Stimulated activated CD8-positive, alpha-beta memory T cell treated with anti-CD3 and anti-CD28 coated beads, Interleukin-12 subunit alpha, Interleukin-12 subunit beta, amount 100 ng/mL, for 24 hours (primary cell): Measurements from ENCODE around the gene GP2.

Source experiments
- DNase-seq: peaks from one replicate; pipeline ENCODE4 v3.0.0-alpha.2; 2020; ENCODE audit errors: extremely low read depth

GP2 gene

DNA sequence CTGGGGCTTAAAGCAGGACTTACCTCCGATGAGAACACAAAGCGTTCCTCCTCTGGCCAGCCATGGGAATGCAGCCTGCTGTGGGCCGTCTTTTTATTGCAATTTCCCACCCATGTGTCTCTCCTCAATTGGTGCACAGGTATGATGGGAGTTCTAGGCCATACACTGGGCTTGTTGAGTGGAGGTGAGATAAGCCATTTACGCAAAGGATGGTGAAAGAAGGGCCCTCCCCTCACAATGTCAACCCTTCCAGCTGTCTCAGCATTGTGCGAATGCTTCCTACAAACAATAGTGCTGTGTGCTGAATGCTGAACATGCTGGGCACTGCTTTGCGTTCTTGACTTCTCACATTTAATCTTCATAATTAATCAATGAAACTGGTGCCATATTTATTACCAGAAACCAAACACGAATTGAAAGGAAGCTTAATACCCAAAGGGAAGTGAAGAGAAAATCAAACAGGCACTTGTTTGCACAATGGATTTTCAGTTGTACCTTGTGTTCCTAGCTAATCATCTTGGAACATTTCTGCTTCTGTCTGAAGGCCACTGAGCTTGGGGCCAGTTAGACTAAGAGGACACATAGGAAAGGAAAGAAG is at the start of gene GP2:
Gene GP2, minus strand, starts transcription at position 70 of the 598 bp plus-strand sequence. CDS start 1,082 bp downstream, outside the sequence.
- DNase-seq = no peak

DNA sequence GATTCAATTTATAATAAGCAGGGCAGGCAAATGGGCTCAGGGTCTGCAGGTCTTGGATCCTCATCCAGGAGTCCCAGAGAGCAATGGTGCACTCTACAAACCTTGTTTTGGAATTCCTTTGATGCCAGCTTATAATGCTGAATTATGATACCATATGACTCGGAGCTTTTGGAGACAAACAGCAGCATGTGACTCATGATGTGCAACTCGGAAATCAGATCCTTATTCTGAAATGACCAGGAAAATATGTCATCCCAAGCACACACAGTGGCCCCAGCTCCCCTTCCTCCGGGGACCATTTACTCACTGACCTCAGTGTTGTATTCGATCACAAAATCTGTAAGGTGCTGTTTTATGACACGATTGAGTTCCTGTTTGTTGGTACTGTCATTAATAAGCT is 45.4 kb upstream of the GP2 start:
- no peak for DNase-seq

DNA sequence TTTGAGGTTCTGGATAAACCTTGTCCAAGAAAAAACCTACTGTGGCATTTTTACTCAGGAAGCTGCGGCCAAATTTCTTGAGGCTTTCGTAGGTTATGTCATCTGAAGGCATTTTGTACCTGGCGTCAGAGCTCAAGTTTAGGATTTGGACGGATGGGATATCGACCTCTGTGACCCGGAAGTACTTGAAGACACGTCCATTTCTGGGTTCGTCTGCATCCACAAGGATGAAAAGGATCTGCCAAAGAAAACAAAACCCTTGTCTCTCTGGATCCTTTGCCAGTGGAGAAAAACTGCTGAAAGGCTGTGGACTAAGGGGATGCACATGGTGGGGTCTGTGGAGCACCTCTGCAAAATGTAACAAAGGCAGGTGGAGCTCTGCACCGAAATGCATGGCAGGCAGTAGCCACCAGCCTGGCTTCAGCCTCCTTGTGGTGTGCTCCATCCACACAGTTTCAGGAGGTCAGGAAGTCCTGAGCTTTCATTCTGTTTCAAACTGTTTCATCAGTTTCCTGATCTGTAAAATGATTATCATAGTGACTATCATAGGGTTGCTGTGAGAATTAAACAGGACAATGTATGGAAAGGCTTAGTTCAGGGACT is 42.2 kb upstream of the GP2 start:
- DNase-seq = no peak

DNA sequence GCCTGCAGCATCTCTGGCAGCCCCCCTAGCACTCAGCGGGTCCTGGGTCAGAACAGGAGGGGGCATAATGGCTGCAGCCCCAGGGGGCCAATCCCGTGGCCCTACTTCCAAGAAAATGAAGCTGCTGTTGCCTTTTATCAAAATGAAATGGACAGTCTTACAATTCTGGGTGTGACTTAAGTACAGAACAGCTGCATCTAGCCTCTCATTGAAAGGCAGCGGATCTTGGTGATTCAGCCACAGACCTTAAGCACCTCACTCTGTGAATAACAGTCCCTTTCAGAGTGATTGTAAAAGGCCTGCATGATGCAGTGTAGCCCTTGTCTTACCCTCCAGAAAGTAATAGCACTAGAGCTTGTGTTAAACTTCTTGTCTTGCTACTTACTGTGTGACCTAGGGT is 36.7 kb upstream of the GP2 start:
- no peak for DNase-seq

DNA sequence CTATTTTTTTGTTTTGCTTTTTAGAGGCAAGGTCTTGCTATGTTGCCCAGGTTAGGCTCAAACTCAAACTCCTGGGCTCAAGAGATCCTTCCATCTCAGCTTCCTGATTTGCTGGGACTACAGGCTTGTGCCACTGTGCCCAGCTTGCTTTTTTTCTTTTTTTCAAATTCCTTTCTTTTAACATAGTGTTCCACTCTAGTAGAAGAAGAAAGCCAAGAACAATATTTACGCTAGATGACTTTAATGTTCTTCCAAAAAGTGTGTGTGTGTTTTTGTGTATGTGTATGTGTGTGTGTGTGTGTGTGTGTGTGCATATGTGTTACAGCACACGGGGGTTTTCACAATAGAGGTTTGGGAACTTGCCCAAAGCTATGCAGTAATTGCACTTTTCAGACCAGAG is 35.9 kb upstream of the GP2 start:
- DNase-seq = no peak

DNA sequence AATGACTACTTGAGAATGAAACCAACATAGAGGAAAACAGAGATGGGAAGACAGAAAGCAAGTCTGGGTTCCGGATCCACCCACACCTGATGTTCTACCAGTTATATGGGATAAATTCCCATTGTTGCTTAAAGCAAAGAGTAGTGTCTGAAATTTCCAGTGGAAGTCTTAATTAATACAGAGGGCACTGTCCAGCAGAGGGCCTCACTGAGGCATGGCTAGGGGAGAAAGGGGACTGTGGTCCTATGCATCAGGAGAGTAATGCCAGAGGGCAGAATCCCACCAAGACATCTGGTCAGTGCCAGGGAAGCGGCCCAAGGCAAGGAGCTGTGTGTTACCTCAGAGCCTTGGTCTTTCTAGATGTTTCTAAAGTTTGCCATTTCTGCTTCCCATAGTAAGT is 32.7 kb upstream of the GP2 start:
- no peak for DNase-seq

DNA sequence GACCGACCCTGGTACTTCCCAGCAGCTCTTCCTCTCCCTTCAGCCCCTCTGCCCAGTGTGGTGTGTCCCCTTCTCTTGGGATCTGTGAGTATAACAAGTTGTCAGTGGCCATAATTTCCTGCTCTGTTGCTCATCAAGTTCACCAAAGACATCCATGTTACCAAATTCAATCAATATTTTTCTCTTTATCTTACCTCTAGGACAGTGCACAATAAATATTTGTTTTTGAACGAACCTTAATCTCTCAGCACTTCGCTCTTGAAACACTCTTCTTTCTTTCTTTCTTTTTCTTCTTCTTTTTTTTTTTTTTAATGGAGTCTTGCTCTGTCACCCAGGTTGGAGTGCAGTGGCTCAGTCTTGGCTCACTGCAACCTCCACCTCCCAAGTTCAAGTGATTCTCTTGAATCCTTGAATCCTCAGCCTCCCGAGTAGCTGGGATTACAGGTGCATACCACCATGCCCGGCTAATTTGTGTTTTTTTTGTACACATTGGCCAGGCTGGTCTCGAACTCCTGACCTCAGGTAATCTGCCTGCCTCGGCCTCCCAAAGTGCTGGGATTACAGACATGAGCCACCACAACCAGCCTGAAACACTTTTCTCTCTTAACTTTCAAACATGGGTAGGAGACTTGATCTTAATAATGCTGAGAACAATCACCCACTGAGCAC is 27.9 kb upstream of the GP2 start:
- no peak for DNase-seq

DNA sequence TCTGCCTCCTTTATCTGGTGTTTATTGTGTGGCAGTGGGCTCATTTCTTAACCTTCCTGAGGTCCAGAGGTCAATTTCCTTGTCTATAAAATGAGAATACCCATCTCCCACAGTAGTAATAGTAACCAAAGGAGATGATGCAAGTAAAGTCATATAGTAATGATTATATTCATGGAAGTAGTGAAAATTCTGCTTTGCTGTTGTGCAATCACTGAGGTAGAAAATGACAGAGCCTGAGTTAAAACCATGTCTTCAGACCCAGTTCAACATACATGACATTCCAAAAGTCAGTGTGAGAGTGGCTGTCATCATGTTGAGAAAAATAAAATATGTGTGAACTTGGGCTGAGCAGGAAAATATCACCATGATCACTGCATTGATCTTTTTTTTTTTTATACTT is 26.1 kb upstream of the GP2 start:
- DNase-seq = no peak

DNA sequence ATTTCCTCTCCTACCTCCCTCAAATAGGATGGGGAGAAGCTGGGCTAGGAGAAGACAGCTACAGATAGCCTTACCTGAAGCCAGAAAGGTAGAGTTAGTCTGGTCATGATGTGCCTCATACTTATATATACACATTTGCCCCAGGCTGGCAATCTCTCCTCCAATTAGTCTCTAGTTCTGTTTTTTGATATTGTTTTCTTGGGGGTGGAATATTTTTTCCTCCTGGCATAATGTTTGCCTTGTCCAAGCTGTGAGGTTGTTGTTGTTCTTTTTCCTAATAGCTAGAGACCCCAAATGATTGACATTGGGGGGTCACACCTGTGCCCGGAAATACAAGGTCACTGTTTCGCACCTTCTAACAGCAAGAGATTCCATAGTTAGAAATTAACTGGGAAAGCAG is 25.3 kb upstream of the GP2 start, which contains the start of gene UMOD:
Gene UMOD, minus strand, starts transcription at position 101 of the 400 bp plus-strand sequence. CDS start 1,978 bp downstream, outside the sequence.
- DNase-seq = no peak

DNA sequence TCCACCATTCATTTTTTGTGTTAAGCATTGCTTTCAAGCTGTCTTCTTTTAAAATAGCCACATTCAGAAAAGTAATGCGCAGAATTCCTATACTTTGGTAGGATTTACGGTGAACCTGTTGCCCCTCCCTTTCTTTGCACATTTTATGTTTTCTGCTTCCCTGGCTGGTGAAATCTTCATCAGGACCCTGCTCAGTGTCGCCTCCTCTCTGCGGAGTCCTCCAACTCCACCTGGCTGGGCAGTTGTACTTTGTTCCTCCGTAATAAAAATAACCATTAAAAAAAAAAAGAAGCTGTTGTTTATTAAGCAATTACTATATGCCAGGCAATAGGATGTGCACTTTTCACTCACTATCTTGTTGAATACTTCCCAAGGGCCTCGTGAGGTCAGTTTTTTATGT is 22.3 kb upstream of the GP2 start:
- no peak for DNase-seq

DNA sequence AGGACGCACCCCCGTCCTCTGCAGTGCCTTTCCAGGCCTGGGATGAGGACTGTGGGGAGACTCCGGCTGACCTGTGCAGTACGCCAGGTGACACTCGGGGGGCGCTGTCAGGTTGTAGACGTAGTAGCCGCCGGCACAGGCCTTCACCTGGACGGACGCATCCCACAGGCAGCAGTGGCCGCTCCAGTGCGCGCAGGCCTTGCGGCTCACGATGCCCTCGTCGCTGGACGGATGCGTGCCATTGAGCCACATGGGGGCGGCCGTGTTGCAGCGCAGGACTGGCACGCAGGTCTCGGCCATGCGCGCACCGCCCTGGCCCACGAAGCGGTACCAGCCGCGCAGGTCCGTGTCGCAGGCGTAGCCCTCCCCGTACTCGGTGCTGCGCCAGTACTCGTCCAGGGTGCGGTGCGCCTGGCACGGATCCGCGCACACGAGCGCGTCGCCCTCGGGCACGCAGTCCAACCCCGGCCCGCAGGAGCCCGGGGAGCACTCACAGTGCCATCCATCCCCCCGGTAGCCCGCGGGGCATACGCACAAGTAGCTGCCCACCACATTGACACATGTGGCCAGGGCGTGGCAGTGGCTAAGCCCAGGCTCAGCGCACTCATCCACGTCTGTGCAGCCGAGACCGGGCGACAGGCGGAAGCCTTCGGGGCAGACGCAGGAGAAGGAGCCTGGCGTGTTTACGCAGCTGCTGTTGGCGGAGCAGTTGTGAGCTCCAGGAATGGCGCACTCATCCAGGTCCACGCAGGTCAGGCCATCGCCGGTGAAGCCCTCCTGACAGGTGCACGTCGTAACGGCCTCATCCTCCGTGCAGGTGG is 21.3 kb upstream of the GP2 start:
- DNase-seq = no peak

DNA sequence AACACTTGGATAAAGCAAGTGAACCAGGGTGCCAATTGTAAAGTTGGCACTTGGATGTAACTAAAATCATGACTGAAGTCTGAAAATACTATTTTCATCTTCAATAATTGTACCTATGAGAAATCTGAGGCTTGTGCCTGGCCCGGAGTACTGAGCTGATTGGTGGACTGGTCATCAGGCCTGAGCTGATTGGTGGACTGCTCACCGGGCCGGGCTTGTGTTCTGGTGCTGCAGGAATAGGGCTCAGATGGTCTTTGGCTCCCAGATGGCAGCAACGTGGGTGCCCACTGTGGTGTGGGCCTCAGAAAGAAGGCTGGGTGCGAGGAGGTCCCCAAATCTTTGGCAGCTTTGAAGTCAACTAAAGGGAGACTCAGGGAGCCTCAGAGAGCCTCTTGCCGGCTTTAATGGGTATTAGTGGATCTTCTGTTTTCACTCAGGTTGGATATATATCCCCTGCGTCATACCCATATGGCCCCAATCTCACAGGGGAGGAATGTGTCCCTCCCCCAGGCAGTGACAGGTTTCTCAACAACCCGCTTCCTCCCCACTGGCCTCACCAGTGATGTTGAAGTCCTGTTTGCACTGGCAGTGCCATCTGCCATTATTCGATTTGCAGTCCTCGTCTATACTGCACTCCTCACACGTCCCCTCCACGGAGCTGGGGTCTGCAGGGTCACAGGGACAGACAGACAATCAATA is 20.5 kb upstream of the GP2 start:
- DNase-seq = no peak

DNA sequence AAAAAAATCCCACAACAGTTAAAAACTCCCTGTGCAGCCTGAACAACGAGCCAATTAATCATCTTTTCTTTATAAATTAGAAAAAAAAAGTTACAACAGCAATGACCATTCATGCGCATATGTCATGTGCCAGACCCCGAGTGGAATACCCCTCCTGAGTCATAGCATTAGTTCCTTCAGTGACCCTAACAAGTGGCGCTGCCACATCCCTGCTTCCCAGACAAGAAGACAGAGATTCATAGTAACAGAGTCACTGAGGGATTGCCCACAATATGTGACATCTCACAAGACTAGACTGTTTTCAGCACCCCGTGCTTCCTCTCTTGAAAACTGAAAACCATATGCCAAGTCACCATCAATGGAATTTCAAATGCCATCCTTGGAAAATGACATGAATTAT is 17.3 kb upstream of the GP2 start:
- DNase-seq = no peak

DNA sequence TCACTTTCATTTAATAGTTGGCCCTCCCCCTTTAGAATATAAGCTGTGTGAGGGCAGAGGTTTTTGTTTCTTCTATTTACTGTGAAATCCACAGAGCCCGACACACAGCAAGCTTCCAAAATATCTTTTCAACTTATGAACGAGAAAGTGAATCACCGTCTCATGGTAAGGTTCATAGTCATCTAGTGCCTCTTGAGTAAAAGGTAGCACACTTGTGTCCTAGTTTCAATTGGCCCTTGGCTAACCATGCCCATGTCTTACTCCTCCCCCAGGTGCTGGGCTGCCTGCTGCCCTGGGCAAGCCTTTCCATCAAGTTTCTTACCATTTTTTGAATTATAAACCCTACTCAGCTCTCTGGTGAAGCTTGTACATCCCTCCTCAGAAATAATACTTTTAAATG is 12.4 kb upstream of the GP2 start:
- no peak for DNase-seq

DNA sequence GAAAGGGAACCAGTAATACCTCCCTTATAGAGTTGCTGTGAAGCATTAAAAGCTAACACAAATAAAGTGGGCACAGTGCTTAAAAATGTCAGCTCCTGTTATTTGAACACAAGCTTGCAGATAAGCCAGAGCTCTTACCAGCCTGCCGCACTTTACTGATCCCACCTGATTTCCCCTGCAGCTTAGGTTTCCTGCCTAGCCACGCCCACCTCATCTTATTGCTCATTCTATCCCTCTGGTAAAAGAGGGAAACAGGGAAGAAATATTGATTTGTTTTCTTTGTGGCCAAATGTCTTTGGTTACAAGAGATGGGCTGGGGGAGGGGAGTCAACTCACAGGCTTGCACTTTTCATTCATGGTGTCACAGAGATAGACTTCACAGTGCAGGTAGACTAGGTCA is 9.6 kb upstream of the GP2 start:
- no peak for DNase-seq

DNA sequence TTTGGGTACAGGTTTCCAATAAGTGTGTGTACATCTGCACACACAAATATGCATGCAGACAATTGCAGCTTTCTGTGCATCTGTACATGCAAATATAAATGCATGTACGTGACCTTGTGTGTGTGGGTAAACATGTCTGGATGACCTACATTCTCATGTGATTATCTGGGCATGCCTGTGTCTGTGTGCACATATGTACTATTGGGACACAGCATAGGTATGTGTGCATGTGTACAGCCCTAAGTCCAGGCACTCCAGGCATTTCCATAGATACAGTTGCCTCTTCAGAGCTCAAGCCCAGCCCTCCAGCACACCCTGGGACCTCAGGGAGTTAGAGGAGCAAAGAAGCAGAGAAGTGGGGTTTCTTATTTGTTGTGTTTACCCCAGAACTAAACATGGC is 7.1 kb upstream of the GP2 start:
- DNase-seq = no peak

DNA sequence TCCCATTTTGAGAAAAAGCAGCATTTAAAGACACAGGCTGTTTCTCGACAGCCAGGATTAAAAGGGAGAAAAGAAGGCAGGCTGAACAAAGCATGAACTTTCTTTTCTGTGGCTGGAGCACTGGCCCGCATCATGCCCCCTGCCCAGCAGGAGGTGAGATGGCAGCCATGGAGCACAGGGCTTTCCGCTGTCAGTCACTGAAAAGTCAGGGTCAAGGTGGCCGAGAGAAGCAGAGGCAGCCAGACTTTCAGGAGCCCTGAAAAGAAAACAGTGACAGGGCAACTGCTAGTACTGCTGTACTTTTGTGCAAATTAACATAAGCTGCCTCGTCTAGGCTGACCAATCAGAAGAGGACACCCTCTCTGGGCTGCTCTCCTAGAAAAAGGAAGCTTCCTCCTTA is 5.8 kb upstream of the GP2 start:
- DNase-seq = no peak

DNA sequence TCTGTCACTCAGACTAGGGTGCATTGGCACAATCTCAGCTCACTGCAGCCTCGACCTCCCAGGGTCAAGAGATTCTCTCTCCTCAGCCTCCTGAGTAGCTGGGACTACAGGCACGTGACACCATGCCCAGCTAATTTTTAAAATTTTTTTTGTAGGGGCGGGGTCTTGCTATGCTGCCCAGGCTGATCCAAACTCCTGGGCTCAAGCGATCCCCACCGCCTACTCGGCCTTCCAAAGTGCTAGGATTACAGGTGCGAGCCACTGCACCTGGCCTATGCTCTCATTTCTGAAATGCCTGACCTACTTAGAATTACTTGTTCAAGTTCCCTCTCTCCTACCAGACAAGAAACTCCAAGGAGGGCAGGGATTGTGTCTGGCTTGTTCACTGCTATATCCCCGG is 5.1 kb upstream of the GP2 start:
- no peak for DNase-seq

DNA sequence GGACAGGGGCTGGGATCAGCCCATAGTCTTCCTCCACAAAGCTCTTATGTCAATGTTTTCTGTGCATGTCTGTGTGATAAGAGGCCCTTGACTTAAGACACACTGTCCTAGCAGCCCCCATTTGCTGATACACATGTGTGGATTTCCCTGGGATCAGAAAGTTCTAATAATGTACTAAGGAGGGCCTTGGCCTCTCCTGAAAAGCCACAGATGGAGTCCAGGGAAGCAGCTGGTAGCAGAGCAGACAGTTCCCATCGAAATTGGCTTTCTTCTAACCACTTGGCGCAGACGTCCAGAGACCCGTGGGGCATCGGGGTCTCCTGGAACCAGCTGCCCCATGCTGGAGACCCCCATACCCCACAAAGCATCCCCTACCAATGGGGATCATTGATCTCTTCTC is 4.3 kb upstream of the GP2 start:
- no peak for DNase-seq

DNA sequence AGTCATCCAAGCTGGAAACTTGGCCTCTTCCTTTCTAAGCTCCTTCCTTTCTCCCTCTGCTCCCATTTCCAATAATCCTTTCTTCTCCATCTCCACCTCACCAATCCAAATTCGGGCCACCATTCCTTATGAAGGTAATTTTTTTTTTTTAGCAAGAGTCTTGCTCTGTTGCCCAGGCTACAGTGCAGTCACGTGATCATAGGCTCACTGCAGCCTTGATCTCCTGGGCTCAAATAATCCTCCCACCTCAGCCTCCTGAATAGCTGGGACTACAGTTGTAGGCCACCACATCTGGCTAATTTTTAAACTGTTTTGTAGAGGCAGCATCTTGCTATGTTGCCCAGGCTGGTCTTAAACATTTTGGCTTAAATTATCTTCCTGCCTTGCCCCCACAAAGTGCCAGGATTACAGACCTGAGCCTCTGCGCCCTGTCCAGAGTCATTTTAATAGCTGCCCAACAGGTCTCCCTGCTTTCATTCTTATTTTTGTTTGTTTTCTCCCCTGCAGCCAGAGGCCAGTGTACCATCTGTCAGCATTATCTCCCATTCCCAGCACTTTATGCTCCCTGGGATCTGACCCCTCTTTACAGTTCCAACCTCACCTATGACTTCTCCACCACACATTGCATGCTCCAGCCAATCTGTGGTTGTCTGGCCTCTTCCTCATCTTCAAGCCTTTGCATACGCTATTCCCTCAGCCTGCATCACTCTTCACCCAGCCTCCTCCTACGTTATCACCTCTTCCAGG is 2.3 kb upstream of the GP2 start:
- DNase-seq = no peak

DNA sequence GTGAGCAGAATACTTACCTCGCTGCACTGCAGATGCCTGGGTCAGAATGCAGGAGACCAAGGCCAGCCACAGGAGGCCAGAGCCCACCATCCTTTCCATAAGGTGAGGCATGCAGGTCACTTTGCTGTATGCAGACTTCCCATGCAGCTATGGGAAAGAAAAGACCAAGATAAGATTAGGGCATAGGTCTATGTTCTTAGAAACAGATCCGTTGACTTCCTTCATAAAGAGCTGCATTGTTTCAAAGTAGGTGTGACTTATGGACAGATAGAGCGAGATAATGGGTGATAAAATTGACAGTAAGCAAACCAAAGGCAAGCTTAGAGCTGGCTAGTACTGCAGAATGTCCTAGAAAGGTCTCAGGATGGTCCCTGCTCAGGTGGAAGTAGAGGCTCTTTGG is 992 bp downstream of the GP2 start:
- no peak for DNase-seq
